HG03064 (cell line): Measurements from ENCODE around the gene LRP1B.

Experiments used
- ATAC-seq: cut with Tn5 transposase; IDR thresholded peaks from one replicate; pipeline ENCODE4 v1.9.1; 2021; ENCODE audit warnings: low read depth; ENCODE audit not compliant: unreplicated experiment

The LRP1B gene

GRCh38 chr2:140539242-140539875 is 1591.5 kb downstream of the LRP1B start:
- ATAC-seq = no peak

- ATAC-seq = no peak
Observed at GRCh38 chr2:140529706-140530105, 1601.1 kb downstream of the LRP1B start.

DNA sequence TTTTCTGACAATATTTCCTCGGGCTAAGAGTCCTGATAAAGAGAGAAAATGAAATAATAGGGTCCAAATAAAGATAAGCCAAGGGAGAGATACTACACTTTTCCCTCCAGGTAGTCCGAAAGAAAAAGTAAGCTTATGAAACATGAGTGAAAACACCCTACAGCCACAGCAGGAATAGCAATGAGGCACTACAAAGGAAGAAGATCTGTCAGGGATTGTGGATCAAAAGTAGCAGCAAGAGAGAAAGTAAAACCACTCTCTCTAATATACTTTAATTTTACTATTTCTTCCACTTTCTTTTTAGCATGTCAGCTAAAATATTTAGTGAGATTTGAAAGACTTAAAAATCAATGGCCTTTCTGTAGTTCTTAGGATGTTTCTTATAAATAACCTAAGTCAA is 1601.8 kb downstream of the LRP1B start:
- ATAC-seq = no peak

DNA sequence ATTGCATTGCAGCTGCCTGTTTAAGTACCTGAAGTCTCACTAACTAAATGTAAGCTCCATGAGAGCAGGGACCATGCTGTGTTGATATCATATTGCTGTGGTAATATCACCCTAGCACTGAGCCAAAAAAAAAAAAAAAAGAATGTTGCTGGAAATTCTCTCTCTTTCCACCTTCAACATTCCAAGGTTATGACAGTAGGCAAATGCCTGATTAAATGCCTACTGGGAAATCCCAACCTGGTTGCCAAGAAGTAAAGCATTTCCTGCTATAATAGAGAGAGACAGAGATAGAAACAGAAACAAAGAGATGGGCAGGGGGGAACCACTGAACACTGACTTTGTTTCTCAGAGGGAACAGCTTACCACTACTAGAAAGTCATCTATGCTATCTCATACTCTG is 1604.2 kb downstream of the LRP1B start:
- no peak for ATAC-seq

GRCh38 chr2:140512106-140512505 is 1618.7 kb downstream of the LRP1B start:
- ATAC-seq = no peak

DNA sequence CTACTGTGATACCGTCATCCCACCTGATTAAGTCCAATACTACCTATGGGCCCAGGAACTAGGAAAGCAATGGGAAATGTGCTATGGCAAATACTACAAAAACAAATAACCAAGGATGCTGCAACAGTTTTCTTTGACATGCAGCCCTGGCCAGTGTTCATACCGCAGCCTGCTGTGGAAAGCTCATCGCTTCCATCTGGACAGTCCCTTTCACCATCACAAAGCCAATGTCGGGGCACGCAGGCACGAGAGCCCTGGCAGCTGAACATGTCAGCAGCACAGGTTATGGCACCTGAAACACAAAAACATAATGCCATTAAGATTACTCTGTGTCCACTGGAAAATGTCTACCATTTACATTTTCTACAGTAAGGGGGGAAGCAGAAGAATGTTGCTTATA is 1621.1 kb downstream of the LRP1B start:
- no peak for ATAC-seq

- ATAC-seq = no peak
Observed at GRCh38 chr2:140508756-140509155, 1622.1 kb downstream of the LRP1B start.

GRCh38 chr2:140506606-140507005 is 1624.2 kb downstream of the LRP1B start:
- ATAC-seq = no peak

GRCh38 chr2:140504601-140505000 is 1626.2 kb downstream of the LRP1B start:
- no peak for ATAC-seq

DNA sequence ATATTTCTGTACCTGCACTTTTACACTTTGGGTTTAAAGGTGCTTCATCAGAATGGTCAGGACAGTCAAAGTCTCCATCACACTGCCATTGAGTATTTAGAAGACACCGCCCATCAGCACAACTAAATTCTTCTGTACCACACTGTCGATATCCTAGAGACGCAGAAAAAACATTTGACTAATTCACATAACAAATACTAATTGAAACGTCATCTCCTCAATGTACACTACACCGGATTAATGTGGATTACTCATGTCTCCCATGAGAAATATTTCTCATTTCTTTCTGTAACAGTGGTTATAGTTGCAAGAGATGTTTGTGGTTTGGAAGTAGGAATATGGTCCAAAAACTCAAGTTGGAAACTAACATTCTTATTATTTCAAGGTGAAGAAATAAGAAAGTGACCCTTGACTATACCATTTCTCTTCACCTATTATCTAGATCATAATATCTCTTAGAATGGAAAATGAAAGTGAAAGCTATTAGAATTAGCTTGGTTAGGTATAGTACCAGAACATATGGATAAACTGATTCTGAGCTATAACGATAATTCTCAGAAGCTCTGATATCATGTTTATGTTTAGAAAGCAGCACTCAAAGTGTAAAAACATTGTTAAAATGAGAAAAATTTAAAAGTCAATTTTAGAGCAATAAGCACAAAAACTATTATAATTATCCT is 1627.7 kb downstream of the LRP1B start:
- ATAC-seq = no peak

- ATAC-seq = no peak
Observed at GRCh38 chr2:140498360-140498759, 1632.5 kb downstream of the LRP1B start.

GRCh38 chr2:140496714-140497113 is 1634.1 kb downstream of the LRP1B start:
- no peak for ATAC-seq

GRCh38 chr2:140491876-140492275 is 1638.9 kb downstream of the LRP1B start:
- ATAC-seq = no peak

GRCh38 chr2:140489193-140489592 is 1641.6 kb downstream of the LRP1B start:
- ATAC-seq = no peak

- no peak for ATAC-seq
Observed at GRCh38 chr2:140481136-140481535, 1649.7 kb downstream of the LRP1B start.

DNA sequence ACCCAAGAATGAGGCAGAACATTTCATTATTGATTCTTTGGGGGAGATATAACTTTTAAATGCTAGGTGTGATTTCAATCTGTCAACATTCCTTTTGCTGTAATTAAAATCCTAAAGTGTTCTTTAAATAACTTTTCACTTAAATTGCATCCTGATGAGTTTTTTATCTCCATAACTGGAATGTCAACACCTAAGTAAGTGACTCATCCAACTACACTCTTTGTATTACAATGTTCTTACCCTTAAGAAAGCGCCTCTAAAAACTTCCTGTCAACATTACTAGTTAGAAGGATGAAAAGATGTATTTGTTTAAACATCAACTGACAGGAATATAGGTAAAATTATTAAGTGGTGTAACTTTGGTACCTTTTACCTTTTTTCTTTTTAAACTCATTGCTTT is 1657.0 kb downstream of the LRP1B start:
- no peak for ATAC-seq

DNA sequence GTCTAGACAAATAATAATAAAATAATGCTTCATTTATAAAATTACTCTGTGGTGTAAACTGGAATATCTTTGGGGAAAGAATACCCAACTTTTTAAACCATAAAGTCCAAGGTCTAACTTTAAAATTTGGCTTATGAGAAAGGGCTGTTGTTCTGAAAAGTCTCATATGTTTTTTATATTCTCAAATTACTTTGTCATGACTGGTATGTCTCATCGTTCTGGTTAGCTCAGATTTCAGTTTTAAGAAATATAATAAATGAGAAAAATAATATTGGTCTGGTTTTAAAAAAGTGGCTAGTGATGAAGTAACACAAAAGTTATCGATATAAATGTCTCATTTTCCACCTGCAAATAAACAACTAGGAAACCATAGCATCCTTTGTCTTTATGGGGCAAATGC is 1658.1 kb downstream of the LRP1B start:
- no peak for ATAC-seq

DNA sequence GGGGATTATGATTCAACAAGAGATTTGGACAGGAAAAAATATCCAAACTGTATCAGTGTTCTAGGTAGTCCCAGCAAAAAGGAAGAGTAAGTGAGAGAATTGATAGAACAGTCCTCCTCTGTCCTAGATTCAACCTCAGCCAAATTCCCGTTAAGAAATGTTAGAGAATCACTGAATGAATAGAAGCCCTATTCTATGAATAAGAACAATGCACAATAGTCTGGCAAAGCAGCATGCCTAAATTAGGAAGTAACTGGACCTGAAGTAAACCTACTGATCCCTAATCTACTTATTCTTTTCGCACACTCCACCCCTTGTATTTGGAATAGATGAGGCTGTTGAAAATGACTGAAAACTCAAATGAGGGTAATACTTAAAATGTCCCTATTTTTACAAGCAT is 1665.5 kb downstream of the LRP1B start:
- ATAC-seq = no peak

DNA sequence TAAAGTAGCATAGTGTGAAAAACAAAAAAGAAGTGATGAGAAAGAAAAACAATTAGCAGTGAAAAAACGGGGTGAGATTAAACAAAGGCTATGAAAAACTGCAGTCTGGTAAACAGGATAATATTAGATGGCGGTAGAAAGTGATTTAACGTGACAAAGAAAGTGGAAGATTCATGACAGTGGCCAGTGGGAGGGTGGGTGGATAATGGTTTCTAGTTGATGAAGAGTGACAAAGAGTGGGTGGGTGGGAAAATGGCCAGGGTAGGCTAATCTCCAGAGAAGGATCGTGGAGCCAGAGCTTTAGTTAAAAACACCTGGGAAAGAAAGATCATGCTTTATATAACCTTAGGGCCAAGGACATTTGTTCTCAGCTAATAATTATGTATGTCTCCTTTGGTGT is 1667.8 kb downstream of the LRP1B start:
- no peak for ATAC-seq

DNA sequence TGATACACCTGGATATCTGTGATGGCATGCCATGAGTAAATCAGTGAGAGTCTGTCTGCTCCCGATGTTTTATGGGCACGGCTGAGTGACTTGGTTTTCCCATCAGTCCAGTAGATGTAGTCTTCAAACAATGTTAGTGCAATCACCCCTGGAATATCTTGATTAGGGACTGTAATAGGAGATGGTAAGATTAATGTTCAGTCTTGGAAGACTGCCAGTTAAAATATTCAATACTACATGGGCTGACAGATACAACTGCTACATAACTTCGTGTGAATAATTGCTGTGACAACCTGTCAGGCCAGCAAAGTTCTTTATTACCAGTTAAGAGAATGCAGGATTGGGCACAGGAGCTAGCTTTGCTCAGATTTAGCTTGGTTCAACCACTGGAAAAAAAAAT is 1673.3 kb downstream of the LRP1B start:
- no peak for ATAC-seq

DNA sequence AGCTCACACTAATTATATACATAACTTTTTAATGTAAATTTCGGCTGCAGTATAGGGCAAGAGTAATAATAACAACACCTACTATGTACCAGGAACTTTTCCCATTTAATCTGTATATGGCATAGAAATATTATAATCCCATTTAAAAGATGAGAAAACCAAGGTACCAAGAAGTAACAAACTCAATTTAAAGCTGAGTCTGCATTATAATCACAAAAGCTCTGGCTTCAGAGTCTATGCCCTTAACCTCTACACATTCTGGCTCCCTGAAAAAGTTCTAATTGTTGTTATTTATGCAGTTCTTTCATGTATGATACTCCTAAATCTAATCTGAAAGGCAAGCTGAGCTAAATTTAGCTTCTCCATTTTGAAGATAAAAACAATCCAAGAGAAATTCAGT is 1675.5 kb downstream of the LRP1B start:
- no peak for ATAC-seq

DNA sequence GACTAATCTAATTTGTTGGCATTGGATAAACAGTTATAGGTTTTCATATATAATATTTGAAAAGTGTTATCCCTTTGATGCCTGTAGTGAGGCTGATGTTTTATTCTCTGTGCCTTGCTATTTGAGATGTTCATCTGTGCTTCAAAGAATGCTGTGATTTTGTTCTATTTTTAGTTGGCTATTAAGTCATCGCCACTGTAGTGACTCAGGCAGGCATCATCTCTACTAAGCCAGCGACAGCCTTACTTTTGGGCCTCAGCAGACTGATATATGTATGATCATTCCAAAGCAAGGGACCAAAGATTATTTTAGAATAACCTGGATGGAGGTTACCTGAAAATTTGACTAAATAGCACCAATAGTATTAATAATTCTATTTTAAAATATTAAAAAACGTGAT is 1676.1 kb downstream of the LRP1B start:
- no peak for ATAC-seq

DNA sequence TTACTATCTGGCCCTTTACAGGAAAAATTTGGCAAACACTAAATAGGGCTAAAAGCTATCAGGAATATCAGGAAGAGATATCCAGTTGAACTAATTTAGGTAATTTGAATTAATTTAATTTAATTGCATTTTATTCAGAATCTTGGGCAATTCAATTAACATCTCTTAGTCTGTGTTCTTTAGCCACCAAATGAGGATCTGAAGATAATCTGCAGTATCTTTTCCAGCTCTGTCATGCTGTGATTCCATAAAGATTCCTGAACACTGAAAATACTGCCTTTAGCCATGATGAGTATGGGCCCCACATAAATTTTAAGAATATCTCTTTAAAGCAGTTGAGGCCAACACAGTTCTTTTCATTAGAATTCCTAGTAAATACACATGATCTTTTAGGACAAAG is 1679.5 kb downstream of the LRP1B start:
- ATAC-seq = no peak
